HFF-Myc (cell line): Measurements from ENCODE around the gene HK1.

Experiments used
- DNase-seq: peaks from one replicate; pipeline ENCODE4 v3.0.0-alpha.2; 2011; ENCODE audit warnings: low read depth; ENCODE audit errors: extremely low read depth
- H3K4me3 ChIP-seq: replicated peaks from 2 replicates; pipeline ENCODE4 v1.5.1; 2011; ENCODE audit warnings: low read depth, mild to moderate bottlenecking, control low read depth, low read length
- TF ChIP-seq, protein P1 (sequence below): IDR thresholded peaks from 2 replicates; pipeline ENCODE4 v1.5.1; 2012; ENCODE audit warnings: mild to moderate bottlenecking, low read depth, low read length, control low read depth; ENCODE audit errors: missing control alignments

Gene HK1

DNA sequence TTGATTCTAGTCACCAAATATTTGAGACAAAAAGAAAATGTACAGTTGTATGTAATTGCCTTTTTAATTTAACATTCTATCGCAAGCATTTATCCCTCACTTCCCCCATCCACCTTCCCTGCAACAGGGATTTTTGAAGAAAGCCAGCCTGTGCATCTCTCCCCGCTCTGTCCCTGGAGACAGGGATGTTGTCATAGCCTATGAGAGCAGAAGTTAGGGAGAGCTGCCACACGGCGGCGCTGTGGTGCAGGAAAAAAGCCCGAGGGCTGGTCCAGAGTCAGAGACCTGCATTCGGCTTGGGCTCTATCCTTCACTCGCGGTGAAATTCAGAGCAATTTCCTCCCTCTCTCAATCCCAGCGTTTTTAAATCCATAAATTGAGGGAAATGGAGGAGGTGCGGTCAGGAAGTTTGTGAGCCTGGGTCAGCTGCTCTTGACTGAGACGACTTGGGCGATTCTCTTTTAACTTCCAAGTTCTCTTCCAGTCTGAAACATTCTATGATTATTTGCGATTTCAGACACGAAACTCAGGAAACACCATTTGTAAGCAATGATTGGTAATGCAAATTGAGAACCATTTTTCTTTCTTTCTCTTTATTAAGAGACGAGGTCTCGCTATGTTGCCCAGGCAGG is 40.7 kb upstream of the HK1 start:
- H3K4me3 ChIP-seq, result no peak overlapping the region
- TF ChIP-seq, protein P1, sequence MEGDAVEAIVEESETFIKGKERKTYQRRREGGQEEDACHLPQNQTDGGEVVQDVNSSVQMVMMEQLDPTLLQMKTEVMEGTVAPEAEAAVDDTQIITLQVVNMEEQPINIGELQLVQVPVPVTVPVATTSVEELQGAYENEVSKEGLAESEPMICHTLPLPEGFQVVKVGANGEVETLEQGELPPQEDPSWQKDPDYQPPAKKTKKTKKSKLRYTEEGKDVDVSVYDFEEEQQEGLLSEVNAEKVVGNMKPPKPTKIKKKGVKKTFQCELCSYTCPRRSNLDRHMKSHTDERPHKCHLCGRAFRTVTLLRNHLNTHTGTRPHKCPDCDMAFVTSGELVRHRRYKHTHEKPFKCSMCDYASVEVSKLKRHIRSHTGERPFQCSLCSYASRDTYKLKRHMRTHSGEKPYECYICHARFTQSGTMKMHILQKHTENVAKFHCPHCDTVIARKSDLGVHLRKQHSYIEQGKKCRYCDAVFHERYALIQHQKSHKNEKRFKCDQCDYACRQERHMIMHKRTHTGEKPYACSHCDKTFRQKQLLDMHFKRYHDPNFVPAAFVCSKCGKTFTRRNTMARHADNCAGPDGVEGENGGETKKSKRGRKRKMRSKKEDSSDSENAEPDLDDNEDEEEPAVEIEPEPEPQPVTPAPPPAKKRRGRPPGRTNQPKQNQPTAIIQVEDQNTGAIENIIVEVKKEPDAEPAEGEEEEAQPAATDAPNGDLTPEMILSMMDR, result peak; percentile 95
- peak; percentile 37 for DNase-seq

DNA sequence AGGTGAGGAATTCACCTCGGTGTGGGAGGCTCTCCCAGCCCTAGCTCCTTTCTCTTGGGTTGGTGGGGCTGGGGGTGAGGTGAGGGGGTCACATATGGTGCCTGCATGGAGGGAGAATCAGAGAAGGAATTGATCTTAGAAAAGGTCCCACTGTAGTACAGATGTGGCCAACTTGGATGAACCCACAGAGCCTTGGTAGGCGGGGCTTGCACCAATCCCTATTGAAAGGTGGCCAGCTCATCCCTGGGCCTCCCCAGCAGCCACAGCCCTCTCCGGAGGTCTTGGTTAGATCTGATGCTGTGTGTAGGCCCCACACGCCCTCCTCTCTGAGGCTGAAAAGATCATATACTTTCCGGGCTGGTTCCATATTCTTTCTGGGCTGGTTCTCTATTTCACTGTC is 39.2 kb upstream of the HK1 start:
- no peak for DNase-seq
- TF ChIP-seq, protein P1, result no peak

DNA sequence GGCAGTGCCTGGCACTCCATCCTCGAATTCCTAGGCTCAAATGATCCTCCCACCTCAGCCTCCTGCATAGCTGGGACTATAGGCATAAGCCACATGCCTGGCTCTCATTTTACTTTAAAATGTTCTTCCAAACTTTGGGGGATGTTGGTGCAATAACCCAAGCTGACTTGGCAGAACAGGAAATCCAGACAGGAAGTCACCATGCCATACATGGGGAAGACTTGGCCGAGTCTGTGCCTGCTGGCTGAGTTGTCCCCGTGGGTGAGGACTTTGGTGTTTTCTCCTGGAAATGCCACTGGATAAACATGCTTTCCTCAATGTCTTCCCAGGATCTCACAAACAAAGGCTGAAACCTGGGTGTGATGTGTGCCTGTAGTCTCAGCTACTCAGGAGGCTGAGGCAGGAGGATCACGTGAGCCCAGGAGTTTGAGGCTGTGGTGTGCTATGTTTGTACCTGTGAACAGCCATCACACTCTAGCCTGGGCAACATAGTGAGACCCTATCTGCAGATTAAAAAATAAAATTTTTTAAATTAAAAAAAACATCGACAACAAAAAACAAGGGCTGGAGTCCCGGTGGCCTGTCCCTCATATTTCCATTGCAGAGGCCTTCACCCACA is 38.4 kb upstream of the HK1 start:
- no peak overlapping the region for H3K4me3 ChIP-seq
- TF ChIP-seq, protein P1, result no peak
- DNase-seq, result no peak

More for the DNA sequence above, 39.2 kb upstream of the HK1 start:
- no peak overlapping the region for H3K4me3 ChIP-seq

DNA sequence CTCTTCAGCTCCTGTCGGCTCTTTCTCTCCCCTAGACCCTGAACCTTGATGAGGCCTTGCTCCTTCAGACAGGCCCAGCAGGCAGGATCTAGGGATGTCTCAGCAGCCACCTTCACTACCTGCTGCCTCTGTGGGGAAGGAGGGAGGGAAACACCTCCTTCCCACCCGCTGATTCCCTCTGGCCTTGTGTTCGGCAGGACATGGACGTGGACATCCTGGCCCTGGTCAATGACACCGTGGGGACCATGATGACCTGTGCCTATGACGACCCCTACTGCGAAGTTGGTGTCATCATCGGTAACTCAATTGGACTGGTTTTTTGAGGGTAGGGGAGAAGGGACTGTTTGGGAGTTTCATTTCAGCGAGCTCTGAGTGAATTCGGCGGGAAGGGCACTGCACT is 37.8 kb upstream of the HK1 start:
- TF ChIP-seq, protein P1, result no peak
- no peak for DNase-seq
- no peak overlapping the region for H3K4me3 ChIP-seq

DNA sequence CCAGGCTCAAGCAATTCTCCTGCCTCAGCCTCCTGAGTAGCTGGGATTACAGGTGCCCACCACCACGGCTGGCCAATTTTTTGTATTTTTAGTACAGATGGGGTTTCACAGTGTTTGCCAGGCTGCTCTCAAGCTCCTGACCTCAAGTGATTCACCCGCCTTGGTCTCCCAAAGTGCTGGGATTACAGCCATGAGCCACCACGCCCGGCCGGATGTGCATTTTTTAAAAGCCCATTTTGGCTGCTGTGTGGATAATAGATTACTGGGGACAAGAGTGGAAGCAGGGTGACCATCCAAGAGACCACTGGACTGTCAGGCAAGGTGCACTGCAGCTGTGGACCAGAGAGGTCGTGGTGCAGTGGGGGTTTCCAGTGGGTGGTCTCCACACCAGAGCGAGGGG is 36.7 kb upstream of the HK1 start:
- H3K4me3 ChIP-seq, result no peak overlapping the region
- no peak for DNase-seq
- TF ChIP-seq, protein P1, result no peak

DNA sequence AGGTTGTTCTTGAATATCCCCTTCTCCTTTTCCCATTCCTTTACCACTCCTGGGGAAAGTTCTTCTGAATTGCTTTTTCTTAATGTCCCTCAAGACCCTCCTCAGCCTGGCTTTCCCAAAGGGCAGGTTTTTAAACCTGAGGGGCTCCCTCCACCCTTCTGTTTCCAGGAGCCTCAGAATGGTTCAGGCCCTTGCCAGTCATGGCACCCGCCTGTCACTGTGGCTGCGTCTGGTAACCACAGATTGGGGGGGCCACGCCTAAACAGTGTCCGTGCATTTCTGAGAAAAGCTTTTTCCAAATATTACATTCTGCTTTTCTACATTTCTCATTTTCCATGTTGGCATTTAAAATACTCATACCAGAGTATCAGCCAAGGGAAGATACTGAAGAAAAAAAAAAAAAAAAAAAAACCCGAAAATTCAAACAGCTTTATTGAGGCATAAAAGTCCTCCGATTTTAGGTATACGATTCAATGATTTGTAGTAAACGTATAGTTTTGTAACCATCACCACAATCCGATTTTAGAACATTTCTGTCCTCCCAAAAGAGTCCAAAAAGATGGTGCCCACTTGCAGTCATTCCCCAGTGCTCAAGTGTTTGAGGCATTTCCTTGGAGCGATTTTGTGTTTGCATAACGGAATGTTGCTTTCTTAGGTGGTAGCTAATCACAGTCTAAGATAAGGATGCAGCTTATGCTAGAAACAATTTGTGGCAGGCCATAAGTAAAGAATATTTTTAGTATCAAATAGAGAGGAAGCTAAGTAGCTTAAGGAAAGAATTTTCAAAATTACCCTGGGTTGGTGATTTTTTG is 36.0 kb upstream of the HK1 start:
- H3K4me3 ChIP-seq, result no peak overlapping the region
- TF ChIP-seq, protein P1, result no peak
- no peak for DNase-seq
